ENCODE data around the gene FLRT1. TPM values are rescaled to one million over a fixed set of nuclear protein-coding genes. Genes with fewer than 3 reads are reported as not detected.

Gene FLRT1
- total and polyA plus RNA-seq, 4 donors: 0.02 to 0.32 (median 0.05) TPM; not detected in 1

DNA sequence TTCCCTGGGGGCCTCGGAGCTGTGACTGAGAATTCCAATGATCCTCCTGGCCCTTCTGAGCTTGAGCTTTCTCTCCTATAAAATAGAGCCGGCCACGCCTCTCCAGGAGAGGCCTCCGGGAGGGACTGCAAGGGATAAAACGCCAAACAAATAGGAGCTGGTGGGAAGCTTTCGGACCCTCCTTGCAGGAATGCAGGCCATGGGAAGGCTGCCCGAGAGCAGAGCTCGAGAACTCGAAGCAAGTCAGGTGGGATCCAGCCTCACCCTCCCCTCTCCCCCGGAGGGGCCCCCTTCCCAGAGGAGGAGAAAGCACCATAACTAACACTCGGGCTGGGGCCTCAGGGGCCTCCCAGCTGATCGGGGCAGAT lies 34.6 kb downstream of the FLRT1 start:
- no peak overlapping the region for H3K27ac ChIP-seq (ENCODE audit: low read depth in 1 of 2, low read length in 2 of 2)
- H3K27me3 ChIP-seq (ENCODE audit: control insufficient read depth in 4 of 4, insufficient read depth in 4 of 4, low read length in 3 of 4): no peaks in the 10 kb centered on the region
- no peak for TF ChIP-seq TAF1 (conservative IDR thresholded peaks at IDR 0.05)
- TF ChIP-seq FOXA2 (IDR thresholded peaks at IDR 0.05): no peak
- no peak for TF ChIP-seq YY1 (IDR thresholded peaks at IDR 0.05)
- TF ChIP-seq HNF4G (IDR thresholded peaks at IDR 0.05): no peak
- TF ChIP-seq, protein P1, sequence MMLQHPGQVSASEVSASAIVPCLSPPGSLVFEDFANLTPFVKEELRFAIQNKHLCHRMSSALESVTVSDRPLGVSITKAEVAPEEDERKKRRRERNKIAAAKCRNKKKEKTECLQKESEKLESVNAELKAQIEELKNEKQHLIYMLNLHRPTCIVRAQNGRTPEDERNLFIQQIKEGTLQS (IDR thresholded peaks at IDR 0.05): no peak
- TF ChIP-seq, protein P2, sequence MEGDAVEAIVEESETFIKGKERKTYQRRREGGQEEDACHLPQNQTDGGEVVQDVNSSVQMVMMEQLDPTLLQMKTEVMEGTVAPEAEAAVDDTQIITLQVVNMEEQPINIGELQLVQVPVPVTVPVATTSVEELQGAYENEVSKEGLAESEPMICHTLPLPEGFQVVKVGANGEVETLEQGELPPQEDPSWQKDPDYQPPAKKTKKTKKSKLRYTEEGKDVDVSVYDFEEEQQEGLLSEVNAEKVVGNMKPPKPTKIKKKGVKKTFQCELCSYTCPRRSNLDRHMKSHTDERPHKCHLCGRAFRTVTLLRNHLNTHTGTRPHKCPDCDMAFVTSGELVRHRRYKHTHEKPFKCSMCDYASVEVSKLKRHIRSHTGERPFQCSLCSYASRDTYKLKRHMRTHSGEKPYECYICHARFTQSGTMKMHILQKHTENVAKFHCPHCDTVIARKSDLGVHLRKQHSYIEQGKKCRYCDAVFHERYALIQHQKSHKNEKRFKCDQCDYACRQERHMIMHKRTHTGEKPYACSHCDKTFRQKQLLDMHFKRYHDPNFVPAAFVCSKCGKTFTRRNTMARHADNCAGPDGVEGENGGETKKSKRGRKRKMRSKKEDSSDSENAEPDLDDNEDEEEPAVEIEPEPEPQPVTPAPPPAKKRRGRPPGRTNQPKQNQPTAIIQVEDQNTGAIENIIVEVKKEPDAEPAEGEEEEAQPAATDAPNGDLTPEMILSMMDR (IDR thresholded peaks at IDR 0.05; ENCODE audit: low read depth, low read length, missing input control): no peak
- TF ChIP-seq, protein P3, sequence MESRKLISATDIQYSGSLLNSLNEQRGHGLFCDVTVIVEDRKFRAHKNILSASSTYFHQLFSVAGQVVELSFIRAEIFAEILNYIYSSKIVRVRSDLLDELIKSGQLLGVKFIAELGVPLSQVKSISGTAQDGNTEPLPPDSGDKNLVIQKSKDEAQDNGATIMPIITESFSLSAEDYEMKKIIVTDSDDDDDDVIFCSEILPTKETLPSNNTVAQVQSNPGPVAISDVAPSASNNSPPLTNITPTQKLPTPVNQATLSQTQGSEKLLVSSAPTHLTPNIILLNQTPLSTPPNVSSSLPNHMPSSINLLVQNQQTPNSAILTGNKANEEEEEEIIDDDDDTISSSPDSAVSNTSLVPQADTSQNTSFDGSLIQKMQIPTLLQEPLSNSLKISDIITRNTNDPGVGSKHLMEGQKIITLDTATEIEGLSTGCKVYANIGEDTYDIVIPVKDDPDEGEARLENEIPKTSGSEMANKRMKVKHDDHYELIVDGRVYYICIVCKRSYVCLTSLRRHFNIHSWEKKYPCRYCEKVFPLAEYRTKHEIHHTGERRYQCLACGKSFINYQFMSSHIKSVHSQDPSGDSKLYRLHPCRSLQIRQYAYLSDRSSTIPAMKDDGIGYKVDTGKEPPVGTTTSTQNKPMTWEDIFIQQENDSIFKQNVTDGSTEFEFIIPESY (IDR thresholded peaks at IDR 0.05): no peak
- no peak for TF ChIP-seq HNF4A (conservative IDR thresholded peaks at IDR 0.05)
- no peak for TF ChIP-seq GABPA (IDR thresholded peaks at IDR 0.05 in 1 of 2, conservative IDR thresholded peaks at IDR 0.05 in 1 of 2)
- 93% methylated on average over 12 of the region's 12 CpGs for WGBS
- H3K9me3 ChIP-seq (ENCODE audit: control insufficient read depth in 4 of 4, low read length in 3 of 4): no peaks in the 10 kb centered on the region
- no peak overlapping the region for H3K9ac ChIP-seq (ENCODE audit: low read depth in 1 of 2, low read length in 2 of 2)
- DNase-seq (ENCODE audit: low spot score): no peak
- H3K4me3 ChIP-seq (ENCODE audit: low read depth in 1 of 3, low read length in 3 of 3): no peak overlapping the region
- H3K36me3 ChIP-seq (ENCODE audit: control insufficient read depth in 4 of 4, insufficient read depth in 3 of 4, low read depth in 1 of 4, low read length in 3 of 4): peaks cover 0 to 1% (median 0%) of the 10 kb centered on the region in 4 donors
- H3K4me1 ChIP-seq (ENCODE audit: control insufficient read depth in 4 of 4, insufficient read depth in 4 of 4, low read length in 3 of 4): no peaks in the 10 kb centered on the region

DNA sequence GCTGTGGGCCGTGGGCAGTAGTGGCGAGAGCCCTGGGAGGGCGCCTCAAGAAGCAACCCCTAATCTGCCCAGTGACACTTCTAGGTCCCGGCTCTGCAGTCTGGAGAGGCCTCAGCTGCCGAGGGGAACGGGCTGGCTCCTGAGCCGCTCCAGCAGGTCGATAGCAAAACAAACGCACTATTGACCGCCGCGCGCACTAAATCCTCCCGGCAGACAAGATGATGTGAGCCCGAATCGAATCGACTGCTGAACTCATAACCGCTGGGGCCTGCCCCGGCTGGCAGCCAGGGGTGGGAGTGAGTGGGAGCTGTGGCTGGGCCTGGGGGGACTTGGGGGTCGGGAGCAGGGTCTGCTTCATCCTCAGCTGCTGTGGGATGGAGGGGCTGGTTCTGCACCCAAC lies 36.1 kb downstream of the FLRT1 start:
- no peaks in the 10 kb centered on the region for H3K9me3 ChIP-seq (ENCODE audit: control insufficient read depth in 4 of 4, low read length in 3 of 4)
- peaks cover 0 to 1% (median 0%) of the 10 kb centered on the region in 4 donors for H3K36me3 ChIP-seq (ENCODE audit: control insufficient read depth in 4 of 4, insufficient read depth in 3 of 4, low read depth in 1 of 4, low read length in 3 of 4)
- no peaks in the 10 kb centered on the region for H3K4me1 ChIP-seq (ENCODE audit: control insufficient read depth in 4 of 4, insufficient read depth in 4 of 4, low read length in 3 of 4)
- no peak overlapping the region for H3K27ac ChIP-seq (ENCODE audit: low read depth in 1 of 2, low read length in 2 of 2)
- H3K27me3 ChIP-seq (ENCODE audit: control insufficient read depth in 4 of 4, insufficient read depth in 4 of 4, low read length in 3 of 4): no peaks in the 10 kb centered on the region
- 81% methylated on average over 20 of the region's 20 CpGs for WGBS
- H3K4me3 ChIP-seq (ENCODE audit: low read depth in 1 of 3, low read length in 3 of 3): no peak overlapping the region
- no peak for TF ChIP-seq FOXA1 (IDR thresholded peaks at IDR 0.05)
- TF ChIP-seq SP1 (IDR thresholded peaks at IDR 0.05): no peak
- TF ChIP-seq FOXA2 (IDR thresholded peaks at IDR 0.05): no peak
- no peak for TF ChIP-seq NR2F2 (IDR thresholded peaks at IDR 0.05)
- TF ChIP-seq, protein P2 (IDR thresholded peaks at IDR 0.05; ENCODE audit: low read depth, low read length, missing input control): no peak
- H3K9ac ChIP-seq (ENCODE audit: low read depth in 1 of 2, low read length in 2 of 2): no peak overlapping the region
- DNase-seq (ENCODE audit: low spot score): peak; percentile 43

DNA sequence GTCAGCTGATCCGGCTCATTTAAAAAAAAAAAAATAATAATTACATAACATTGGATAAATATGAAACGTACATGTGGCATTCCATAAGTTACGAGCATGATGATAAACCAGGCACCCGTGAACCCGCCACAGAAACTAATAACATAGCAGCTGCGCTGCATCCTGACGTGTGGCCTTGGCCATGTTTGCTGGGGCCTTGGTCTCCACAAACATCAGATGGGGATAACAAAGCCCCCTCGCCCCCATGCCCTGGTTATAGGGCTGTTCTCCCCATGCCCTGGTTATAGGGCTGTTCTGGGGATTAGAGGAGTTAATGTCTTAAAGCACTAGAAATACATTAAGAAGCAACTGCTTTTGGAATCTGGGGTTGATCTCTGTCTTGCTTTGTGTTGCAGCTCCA lies 36.7 kb downstream of the FLRT1 start:
- no peaks in the 10 kb centered on the region for H3K9me3 ChIP-seq (ENCODE audit: control insufficient read depth in 4 of 4, low read length in 3 of 4)
- H3K4me1 ChIP-seq (ENCODE audit: control insufficient read depth in 4 of 4, insufficient read depth in 4 of 4, low read length in 3 of 4): no peaks in the 10 kb centered on the region
- H3K27me3 ChIP-seq (ENCODE audit: control insufficient read depth in 4 of 4, insufficient read depth in 4 of 4, low read length in 3 of 4): no peaks in the 10 kb centered on the region
- no peak overlapping the region for H3K9ac ChIP-seq (ENCODE audit: low read depth in 1 of 2, low read length in 2 of 2)
- TF ChIP-seq NR2F2 (IDR thresholded peaks at IDR 0.05) (no peak), FOXA1 (IDR thresholded peaks at IDR 0.05) (no peak), GABPA (IDR thresholded peaks at IDR 0.05 in 1 of 2, conservative IDR thresholded peaks at IDR 0.05 in 1 of 2) (no peak), HNF4A (conservative IDR thresholded peaks at IDR 0.05) (no peak)
- TF ChIP-seq, protein P3 (IDR thresholded peaks at IDR 0.05): no peak
- H3K4me3 ChIP-seq (ENCODE audit: low read depth in 1 of 3, low read length in 3 of 3): no peak overlapping the region
- H3K27ac ChIP-seq (ENCODE audit: low read depth in 1 of 2, low read length in 2 of 2): no peak overlapping the region
- H3K36me3 ChIP-seq (ENCODE audit: control insufficient read depth in 4 of 4, insufficient read depth in 3 of 4, low read depth in 1 of 4, low read length in 3 of 4): no peaks in the 10 kb centered on the region
- no peak for DNase-seq (ENCODE audit: low spot score)
- WGBS: 92% methylated on average over 8 of the region's 8 CpGs
